NOMO-1 treated with DMSO at 0.1 percent for 48 hours (cell line): ENCODE measurements around the gene SEPTIN8.

Experiments used
- DNase-seq: peaks from one replicate; lab custom pipeline; 2025; ENCODE audit not compliant: unreplicated experiment; lab: John Stamatoyannopoulos, UW

Gene SEPTIN8

GRCh38 chr5:132714456-132715307 lies 62.4 kb downstream of the SEPTIN8 start:
- peak; percentile 30 for DNase-seq

- no peak for DNase-seq
Measured at GRCh38 chr5:132708645-132709044, 68.4 kb downstream of the SEPTIN8 start.

- DNase-seq: no peak
Measured at GRCh38 chr5:132704875-132705274, 72.2 kb downstream of the SEPTIN8 start.
